SKM-1 (cell line): ENCODE results near the gene SRD5A3.

Experiments
- DNase-seq: peaks from one replicate; lab custom pipeline; 2025; ENCODE audit not compliant: unreplicated experiment; lab: John Stamatoyannopoulos, UW

Gene SRD5A3

GRCh38 chr4:55405073-55405472, 59.0 kb downstream of the SRD5A3 start:
- no peak for DNase-seq

GRCh38 chr4:55406545-55406944, 60.5 kb downstream of the SRD5A3 start:
- DNase-seq = no peak

- no peak for DNase-seq
These were observed 61.1 kb downstream of the SRD5A3 start for GRCh38 chr4:55407119-55407518.

- no peak for DNase-seq
These were observed 61.7 kb downstream of the SRD5A3 start for GRCh38 chr4:55407764-55408163.

- DNase-seq = no peak
These were observed 63.6 kb downstream of the SRD5A3 start for GRCh38 chr4:55409468-55410171.

- DNase-seq = no peak
These were observed 64.4 kb downstream of the SRD5A3 start for GRCh38 chr4:55410431-55410830.

GRCh38 chr4:55411621-55412020, 65.6 kb downstream of the SRD5A3 start:
- no peak for DNase-seq

GRCh38 chr4:55416176-55416575, 70.1 kb downstream of the SRD5A3 start:
- no peak for DNase-seq
